A673 (cell line): ENCODE measurements around the gene PARVB. TPM values are rescaled to one million over a fixed set of nuclear protein-coding genes. Genes with fewer than 3 reads are reported as not detected.

Experiments
- BruUV-seq: library from RNA; stranded (reverse); fragments of 400-500 nt; replicated peaks from 2 replicates; lab custom pipeline; 2021; lab: Mats Ljungman, UMichigan
- CTCF ChIA-PET: fragments of 300-600 bp; sonication (Branson Sonifier 250); formaldehyde crosslinking; loops from one replicate; lab custom pipeline; 2022; ENCODE audit warnings: antibody characterized with exemption; lab: Charles Lee
- POLR2A ChIA-PET: fragments of 300-600 bp; sonication (Branson Sonifier 250); formaldehyde crosslinking; loops from one replicate; lab custom pipeline; 2022; ENCODE audit warnings: antibody characterized with exemption; ENCODE audit not compliant: low non-redundant PET; lab: Charles Lee
- DNase-seq: peaks from one replicate; pipeline ENCODE4 v3.0.0-alpha.2; 2015; ENCODE audit warnings: low spot score
- H3K27ac ChIP-seq: fragments of 200-600 bp; sonication (generic); 2 replicates; pipeline ENCODE4 v1.5.1; 2016; ENCODE audit warnings: mixed run types, low read depth, mild to moderate bottlenecking, mixed read lengths, antibody characterized with exemption, low read length; ENCODE audit not compliant: poor library complexity, severe bottlenecking
- H3K27me3 ChIP-seq: fragments of 200-600 bp; sonication (generic); replicated peaks from 2 replicates; pipeline ENCODE4 v1.6.1; 2017; ENCODE audit warnings: mixed run types, low read depth, mild to moderate bottlenecking, mixed read lengths, antibody characterized with exemption, low read length; ENCODE audit not compliant: insufficient read depth, poor library complexity
- H3K36me3 ChIP-seq: fragments of 200-600 bp; sonication (generic); 2 replicates; pipeline ENCODE4 v1.6.1; 2016; ENCODE audit warnings: mixed run types, mild to moderate bottlenecking, mixed read lengths, antibody characterized with exemption, low read length; ENCODE audit not compliant: insufficient read depth, poor library complexity, severe bottlenecking
- H3K4me1 ChIP-seq: fragments of 200-600 bp; sonication (generic); 2 replicates; pipeline ENCODE4 v1.6.1; 2017; ENCODE audit warnings: mixed run types, mild to moderate bottlenecking, mixed read lengths, antibody characterized with exemption, low read length; ENCODE audit not compliant: insufficient read depth, poor library complexity, severe bottlenecking
- H3K4me3 ChIP-seq: fragments of 200-600 bp; sonication (generic); 2 replicates; pipeline ENCODE4 v1.5.1; 2016; ENCODE audit warnings: low read depth, mixed run types, mild to moderate bottlenecking, mixed read lengths, low read length; ENCODE audit not compliant: poor library complexity, severe bottlenecking
- H3K9me3 ChIP-seq: fragments of 200-600 bp; sonication (generic); 2 replicates; pipeline ENCODE4 v1.6.1; 2016; ENCODE audit warnings: mixed run types, low read depth, mild to moderate bottlenecking, mixed read lengths, antibody characterized with exemption, low read length; ENCODE audit not compliant: poor library complexity, severe bottlenecking
- CTCF ChIP-seq: fragments of 300-800, 200-600 bp; sonication (generic); conservative IDR thresholded peaks from 2 replicates; pipeline ENCODE4 v1.5.1; 2017; ENCODE audit warnings: low read depth, mild to moderate bottlenecking, antibody characterized with exemption, low read length, moderate library complexity, mixed read lengths
- EZH2 ChIP-seq: fragments of 200-600 bp; sonication (generic); IDR thresholded peaks from 2 replicates; pipeline ENCODE4 v1.6.1; 2017; ENCODE audit warnings: borderline replicate concordance, low read depth, mild to moderate bottlenecking, mixed read lengths, antibody characterized with exemption, low read length; ENCODE audit not compliant: poor library complexity, severe bottlenecking
- intact Hi-C: fragments of 100-400 bp; cut with micrococcal nuclease; formaldehyde crosslinking; loops from one replicate; pipeline ENCODE4 v1.10.0; 2022; ENCODE audit not compliant: unreplicated experiment
- total RNA-seq: library from RNA; stranded (reverse); gene quantifications from 2 replicates; pipeline ENCODE4 v1.2.3, GENCODE V29; 2021

Gene PARVB
- total RNA-seq, 1 experiment from 2014 or later: 18.3 TPM

- TF ChIP-seq EZH2: no peak
- no peak for TF ChIP-seq CTCF
- ChIA-PET POLR2A (no interaction called here), CTCF (no interaction called here)
- Histone ChIP-seq H3K36me3 (no peaks in the 10 kb centered on the region), H3K9me3 (no peaks in the 10 kb centered on the region), H3K27me3 (no peaks in the 10 kb centered on the region), H3K4me1 (no peaks in the 10 kb centered on the region), H3K27ac (no peak overlapping the region), H3K4me3 (no peak overlapping the region)
- DNase-seq: no peak
- intact Hi-C loops: no loop called here
- BruUV-seq: no TSS peak
Observed at GRCh38 chr22:44004104-44004460, 20.0 kb upstream of the PARVB start.

GRCh38 chr22:44005524-44005923, 18.6 kb upstream of the PARVB start:
- Histone ChIP-seq H3K4me1 (no peaks in the 10 kb centered on the region), H3K27me3 (no peaks in the 10 kb centered on the region), H3K4me3 (no peak overlapping the region), H3K9me3 (no peaks in the 10 kb centered on the region), H3K27ac (no peak overlapping the region), H3K36me3 (no peaks in the 10 kb centered on the region)
- intact Hi-C loops: no loop called here
- DNase-seq: no peak
- no peak for TF ChIP-seq CTCF
- no peak for TF ChIP-seq EZH2
- ChIA-PET POLR2A (no interaction called here), CTCF (no interaction called here)
- no TSS peak for BruUV-seq

- CTCF ChIA-PET: no interaction called here
- no TSS peak for BruUV-seq
- H3K36me3 ChIP-seq: no peaks in the 10 kb centered on the region
- H3K4me1 ChIP-seq: peaks cover 15% of the 10 kb centered on the region
- H3K27ac ChIP-seq: no peak overlapping the region
- intact Hi-C loops: no loop called here
- TF ChIP-seq CTCF (no peak), EZH2 (no peak)
- no peak overlapping the region for H3K4me3 ChIP-seq
- no peaks in the 10 kb centered on the region for H3K27me3 ChIP-seq
- H3K9me3 ChIP-seq: no peaks in the 10 kb centered on the region
- POLR2A ChIA-PET: no interaction called here
- DNase-seq: no peak
Observed at GRCh38 chr22:44012162-44012561, 11.9 kb upstream of the PARVB start.
